ENCODE results near the gene AK5.

AK5 gene

DNA sequence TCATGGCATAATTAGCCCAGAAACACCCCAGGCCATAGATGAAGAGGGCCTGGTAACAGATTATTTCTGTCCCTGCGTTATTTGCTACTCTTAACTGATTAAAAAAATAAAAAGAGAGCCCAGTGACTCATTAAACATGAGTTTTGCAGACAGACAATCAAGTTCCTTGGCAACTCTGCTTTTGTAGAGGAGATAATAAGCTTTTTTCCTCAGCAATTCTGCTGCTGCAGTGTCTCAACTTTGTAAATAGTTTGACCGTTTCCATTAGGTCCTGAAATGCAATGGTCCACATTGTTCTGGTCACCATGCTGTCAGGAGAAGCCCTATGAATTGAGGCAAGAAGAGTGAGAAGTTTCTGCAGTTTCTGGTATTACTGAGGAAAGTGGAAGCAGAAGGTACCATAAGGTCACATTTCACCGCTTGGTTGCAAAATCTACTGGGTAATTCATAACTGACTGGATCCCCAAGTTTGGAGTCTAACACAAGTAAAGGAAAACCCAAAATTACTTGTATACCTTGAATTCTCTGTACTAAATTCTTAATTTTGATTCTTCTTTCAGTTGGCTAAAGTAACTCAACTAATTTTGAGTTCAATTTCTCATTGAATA is 261.1 kb downstream of the AK5 start:
- DNase-seq (ENCODE audit: low spot score) = no peak

DNA sequence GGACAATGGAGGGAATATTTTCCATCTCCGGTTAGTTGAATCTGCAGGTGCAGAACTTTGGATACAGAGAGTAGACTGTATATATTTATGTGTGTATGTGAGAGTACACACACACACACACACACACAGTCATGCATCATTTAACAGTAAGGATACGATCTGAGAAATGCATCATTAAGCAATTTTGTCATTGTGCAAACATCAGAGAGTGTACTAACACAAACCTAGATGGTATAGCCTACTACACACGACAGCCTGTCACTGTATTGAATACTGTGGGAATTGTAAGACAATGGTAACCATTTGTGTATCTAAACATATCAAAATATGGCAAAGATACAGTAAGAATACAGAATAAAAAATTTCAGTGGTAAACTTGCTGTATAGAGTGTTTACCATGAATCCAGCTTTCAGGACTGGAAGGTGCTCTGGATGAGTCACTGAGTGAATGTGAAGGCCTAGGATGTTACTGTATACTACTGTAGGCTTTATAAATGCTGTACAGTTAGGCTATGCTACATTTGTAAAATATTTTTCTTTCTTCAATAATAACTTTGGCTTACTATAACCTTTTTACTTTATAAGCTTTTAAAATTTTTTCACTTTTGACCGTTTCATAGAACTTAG is 262.1 kb downstream of the AK5 start:
- no peak for DNase-seq (ENCODE audit: low spot score)

- DNase-seq (ENCODE audit: low spot score) = peak; percentile 49
These were observed 263.0 kb downstream of the AK5 start for GRCh38 chr1:77544845-77545244.

- DNase-seq (ENCODE audit: low spot score) = no peak
These were observed 264.2 kb downstream of the AK5 start for GRCh38 chr1:77545970-77546369.

GRCh38 chr1:77546890-77547289 is 265.1 kb downstream of the AK5 start:
- no peak for DNase-seq (ENCODE audit: low spot score)

DNA sequence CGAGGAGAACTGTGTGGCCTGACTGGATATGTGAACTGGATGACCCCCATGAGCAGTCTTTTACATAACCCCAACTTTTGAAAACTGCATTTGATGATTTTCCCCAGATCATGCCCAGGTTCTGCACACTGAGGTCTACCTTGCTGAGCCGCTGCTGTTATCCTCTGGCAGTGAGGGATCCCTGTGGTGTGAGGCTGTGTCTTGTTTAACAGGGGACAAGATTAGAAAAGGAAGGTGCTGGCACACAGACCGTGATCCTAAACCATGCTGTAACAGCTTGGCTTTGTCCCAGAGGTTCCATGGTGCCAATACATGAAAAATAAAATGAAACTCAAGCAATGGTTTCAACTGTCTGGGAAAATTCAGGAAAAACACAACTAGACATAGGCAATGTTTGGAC is 266.5 kb downstream of the AK5 start:
- no peak for DNase-seq (ENCODE audit: low spot score)

DNA sequence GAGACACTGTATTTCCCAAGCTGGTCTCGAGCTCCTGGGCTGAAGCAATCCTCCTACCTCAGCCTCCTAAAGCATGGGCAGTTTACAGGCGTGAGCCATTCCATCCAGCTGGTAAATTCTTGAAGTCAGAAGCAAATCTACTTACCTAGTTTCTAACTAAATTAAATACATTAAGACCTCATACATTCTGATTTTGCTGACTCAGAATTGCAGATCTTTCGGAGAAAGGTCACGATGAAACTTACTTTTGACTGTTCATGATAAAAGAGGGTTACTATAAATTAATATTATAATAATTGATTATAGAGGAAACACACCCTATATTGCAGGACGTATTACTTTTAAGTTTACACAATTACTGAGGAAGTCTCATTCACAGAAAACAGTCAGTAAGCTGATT is 268.3 kb downstream of the AK5 start:
- no peak for DNase-seq (ENCODE audit: low spot score)

GRCh38 chr1:77552626-77553025 is 270.8 kb downstream of the AK5 start:
- DNase-seq (ENCODE audit: low spot score) = no peak

DNA sequence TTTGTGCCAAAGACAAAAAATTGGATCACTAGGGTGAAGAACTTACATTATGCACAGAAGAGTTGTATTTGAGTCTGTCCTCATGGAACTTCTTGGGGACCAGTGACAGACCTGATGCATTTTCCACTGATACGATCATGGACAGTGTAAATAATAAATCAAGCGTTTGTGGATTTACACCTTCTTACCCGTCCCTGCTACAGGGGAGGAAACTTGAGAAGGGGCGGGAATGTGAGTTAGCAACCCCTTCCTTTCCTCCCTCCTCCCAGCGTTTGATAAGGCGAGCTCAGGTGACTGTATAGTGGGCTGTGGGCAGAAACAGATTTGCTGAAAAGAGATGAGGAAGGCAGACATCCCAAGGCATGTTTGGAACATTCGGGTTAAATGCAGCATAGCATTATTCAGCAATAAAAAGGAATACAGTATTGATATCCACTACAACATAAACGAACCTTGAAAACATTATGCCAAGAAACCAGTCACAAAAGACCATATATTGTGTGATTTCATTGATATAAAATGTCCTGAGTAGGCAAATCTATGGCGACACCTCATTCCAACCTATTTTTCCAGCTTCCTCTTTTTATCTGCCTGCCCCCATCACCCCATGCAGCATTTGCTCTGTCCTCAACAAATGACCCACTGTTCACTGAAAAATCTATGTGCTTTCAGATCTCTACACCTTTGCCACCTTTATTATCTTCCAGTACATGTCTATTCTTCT is 271.9 kb downstream of the AK5 start:
- DNase-seq (ENCODE audit: low spot score) = no peak

GRCh38 chr1:77556045-77556444 is 274.2 kb downstream of the AK5 start:
- no peak for DNase-seq (ENCODE audit: low spot score)

GRCh38 chr1:77557053-77557452 is 275.2 kb downstream of the AK5 start:
- DNase-seq (ENCODE audit: low spot score) = no peak

- DNase-seq (ENCODE audit: low spot score) = no peak
These were observed 276.9 kb downstream of the AK5 start for GRCh38 chr1:77558591-77559164.

GRCh38 chr1:77560741-77561140 is 278.9 kb downstream of the AK5 start:
- DNase-seq (ENCODE audit: low spot score) = no peak

DNA sequence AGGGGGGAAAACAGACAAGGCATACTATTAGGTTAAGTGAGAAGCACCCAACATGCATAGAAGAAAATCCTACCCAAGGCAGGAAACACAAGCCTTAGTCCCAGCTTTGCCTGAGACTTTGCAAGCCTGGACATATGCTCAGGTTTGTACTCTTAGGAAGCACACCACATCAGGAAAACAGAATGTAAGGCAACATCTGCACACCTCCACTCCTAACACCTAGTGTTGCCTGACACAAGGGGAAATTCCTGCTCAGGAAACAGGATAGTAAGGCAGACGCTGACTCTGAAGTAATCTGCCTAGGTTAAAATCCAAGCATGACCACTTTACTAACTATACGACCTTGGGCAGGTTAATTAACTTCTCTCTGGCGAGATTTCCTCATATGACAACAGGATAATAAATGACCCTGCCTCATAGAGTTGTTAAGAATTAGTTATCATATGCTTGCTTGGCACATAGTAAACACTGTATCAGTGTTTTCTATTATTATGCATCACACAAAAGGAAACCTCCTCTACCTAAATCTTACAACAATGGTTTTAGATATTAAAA is 280.9 kb downstream of the AK5 start:
- DNase-seq (ENCODE audit: low spot score) = no peak

DNA sequence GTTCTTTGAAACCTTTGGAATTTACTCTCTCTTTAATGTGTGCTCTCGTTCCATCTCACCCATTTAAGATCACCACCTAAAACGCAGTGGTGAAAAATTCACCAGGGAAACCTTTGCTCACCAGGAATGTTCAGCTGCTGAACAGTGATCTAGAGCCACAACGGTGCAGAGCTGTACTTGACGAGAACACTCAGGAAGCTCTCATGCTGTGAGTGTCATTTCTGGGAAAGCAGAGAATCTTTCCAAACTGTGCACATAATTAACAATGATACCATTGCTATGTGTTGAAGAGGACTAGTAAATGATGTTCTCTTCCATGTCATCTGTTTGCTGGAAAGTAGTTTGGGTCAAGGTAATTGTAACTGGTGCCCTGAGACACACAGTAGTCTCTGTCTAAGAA is 283.5 kb downstream of the AK5 start:
- no peak for DNase-seq (ENCODE audit: low spot score)

DNA sequence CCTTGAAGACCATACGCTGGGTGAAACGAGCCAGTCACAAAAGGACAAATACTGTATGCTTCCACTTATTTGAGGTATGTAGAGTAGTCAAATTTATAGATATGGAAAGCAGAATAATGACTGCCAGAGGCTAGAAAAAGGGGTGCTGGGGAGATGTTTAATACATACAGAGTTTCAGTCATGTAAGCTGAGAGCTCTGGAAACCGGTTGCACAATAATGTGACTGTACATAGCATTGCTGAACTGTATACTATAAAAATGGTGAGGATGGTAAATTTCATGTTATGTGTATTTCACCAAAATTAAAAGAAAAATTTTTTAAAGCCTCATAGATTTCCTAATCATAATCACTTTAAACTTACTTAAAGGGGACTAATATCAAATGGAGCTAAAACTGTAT is 289.8 kb downstream of the AK5 start:
- no peak for DNase-seq (ENCODE audit: low spot score)

- DNase-seq (ENCODE audit: low spot score) = no peak
These were observed 297.7 kb downstream of the AK5 start for GRCh38 chr1:77579547-77579946.

DNA sequence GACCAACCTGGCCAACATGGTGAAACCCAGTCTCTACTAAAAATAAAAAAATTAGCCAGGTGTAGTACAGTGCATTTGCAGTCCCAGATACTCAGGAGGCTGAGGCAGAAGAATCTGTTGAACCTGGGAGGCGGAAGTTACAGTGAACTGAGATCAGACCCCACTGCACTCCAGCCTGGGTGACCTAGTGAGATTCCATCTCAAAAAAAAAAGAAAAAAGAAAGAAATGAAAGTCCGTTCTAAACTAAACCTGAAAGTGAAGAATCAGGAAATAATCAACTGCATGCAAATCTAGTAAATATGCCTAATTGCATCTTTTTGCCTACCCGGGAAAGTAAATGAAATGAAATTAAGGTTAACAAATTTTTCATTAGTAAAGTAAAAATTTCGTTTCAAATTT is 301.1 kb downstream of the AK5 start:
- DNase-seq (ENCODE audit: low spot score) = no peak

GRCh38 chr1:77583483-77583882 is 301.7 kb downstream of the AK5 start:
- DNase-seq (ENCODE audit: low spot score) = no peak

DNA sequence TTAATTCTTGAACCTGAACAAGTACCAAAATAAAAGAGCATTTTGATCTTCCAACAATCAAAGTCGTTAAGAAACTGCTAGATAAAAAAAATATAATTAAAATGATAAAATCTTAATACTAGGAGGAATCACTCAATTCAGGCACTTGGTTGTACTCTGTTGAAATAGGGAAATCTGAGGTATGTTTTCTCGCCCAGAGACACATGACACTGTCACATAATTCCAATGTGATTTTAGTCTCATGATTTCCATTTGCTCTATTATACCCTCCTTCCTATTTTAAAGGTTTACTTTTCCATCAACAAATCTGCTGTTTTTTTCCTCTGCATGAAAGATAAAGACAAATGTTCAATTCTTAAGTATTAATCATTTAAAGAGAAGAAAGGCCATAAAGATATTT is 303.1 kb downstream of the AK5 start:
- no peak for DNase-seq (ENCODE audit: low spot score)

DNA sequence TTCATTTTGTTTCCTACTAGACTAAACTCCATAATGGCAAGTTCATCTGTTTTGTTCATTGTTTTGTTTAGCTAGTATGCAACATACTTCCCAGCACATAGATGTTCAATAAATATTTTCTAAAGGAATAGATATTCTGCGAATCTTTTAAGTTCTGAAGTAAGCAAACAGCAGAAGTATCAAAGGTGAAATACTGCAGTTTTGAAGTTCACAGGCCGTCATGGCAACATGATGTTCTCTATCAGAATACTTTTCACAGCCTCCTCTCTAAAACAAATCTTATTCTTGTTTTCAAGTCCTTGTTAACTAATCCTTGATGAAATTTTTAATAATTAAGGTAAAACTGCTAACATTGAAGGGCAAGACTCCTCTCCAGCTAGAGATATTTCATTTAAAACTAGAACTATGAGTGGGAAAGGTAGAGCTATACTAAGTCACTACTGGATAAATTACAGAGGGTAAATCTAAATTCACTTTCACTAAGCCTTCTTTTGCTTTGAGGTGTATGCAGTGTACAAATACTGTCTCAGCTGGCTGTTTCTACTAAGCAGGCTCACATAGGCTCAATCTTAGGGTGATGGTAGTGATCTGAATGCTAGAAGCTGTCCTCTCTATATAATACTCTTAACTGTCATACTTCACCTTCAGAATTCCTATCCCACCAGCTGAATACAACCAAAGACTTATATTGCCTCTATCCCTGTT is 303.9 kb downstream of the AK5 start:
- DNase-seq (ENCODE audit: low spot score) = no peak

GRCh38 chr1:77589231-77589630 is 307.4 kb downstream of the AK5 start:
- DNase-seq (ENCODE audit: low spot score) = no peak

All from pons (tissue), 1 donor.